ENCODE data around the gene SLC25A42.

Gene SLC25A42

DNA sequence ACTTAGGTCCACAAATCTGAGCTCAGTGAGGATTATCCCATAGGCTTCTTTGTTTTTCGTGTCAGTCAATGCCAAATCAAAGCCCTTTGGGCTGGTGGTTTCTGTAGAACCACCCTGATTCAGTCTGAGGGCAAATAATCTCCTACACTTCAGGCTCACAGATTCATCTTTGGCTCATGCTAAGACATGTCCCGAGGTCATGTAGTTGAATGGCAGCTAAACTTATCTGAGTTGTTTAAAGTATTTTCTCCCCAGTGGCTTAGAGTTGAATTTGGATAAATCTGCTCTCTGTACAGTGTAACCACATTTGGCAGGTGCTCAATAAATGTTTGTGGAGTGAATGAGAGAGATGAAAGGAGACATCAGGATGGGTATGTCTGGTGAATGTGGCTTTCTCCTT is 13.1 kb upstream of the SLC25A42 start:
- no peak for DNase-seq (ENCODE audit: low read depth, low spot score)

DNA sequence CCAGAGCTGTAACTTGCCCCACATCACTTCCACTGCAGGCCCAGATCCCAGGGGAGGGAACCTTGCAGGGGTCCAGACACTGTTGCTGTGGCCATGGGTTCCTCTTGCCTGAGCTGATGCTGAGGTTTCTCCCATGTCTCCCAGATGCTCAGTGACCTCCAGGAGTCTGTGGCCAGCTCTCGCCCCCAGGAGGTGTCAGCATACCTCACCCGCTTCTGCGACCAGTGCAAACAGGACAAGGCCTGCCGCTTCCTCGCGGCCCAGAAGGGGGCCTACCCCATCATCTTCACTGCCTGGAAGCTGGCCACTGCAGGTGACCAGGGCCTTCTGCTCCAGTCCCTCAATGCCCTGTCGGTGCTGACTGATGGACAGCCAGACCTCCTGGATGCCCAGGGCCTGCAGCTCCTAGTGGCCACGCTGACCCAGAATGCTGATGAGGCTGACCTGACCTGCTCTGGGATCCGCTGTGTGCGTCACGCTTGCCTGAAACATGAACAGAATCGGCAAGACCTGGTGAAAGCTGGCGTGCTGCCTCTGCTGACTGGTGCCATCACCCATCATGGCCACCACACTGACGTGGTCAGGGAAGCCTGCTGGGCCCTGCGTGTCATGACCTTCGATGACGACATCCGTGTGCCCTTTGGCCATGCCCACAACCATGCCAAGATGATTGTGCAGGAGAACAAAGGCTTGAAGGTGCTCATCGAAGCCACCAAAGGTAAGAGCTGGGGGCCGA is 12.1 kb upstream of the SLC25A42 start:
- DNase-seq (ENCODE audit: low read depth, low spot score), result no peak

DNA sequence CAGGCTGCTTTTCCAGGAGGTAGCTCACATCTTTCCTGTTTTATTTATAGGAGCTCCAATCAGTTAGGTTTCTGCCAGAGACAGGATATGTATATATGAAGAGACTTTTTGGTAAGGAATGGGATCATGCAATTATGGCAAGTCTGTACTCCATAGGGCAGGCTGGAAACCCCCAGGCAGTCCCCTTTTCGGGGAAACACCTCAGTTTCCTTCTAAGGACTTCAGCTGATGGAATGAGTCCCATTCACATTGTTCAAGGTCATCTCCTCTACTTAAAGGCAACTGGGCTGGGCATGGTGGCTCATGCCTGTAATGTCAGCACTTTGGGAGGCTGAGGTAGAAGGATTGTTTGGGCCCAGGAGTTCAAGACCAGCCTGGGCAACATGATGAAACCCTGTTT is 10.9 kb upstream of the SLC25A42 start:
- no peak for DNase-seq (ENCODE audit: low read depth, low spot score)

DNA sequence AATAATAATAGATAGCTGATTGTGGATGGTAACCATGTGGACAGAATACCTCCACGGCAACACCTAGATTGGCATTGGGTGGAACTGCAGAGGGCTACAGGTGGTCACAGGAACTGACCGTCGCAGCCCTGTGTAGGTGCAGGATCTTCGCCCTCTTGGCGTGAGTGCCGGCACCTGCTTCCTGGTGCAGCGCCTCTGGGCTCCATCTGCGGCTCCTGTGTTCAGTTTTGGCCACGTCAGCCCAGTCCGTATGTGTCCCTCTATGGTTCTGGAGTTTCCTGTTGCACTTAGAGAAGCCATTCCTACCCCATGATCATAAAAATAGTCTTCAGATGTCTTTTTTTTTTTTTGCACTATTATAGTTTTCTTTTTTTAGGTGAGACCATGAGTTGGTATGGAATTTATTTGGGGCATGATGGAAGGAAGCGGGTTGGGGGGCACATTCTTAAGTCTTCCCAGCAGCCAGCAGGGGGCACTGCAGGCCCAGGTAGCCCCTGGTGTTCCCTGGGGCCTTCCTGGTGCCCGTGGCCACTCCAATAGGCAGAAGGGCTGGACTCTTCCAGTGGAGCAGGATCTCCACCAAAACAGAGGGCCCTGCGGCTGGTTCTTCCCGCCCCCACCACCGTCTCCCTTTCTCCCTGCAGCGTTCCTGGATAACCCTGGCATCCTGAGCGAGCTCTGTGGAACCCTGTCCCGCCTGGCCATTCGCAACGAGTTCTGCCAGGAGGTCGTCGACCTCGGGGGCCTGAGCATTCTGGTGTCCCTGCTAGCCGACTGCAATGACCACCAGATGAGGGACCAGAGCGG is 10.1 kb upstream of the SLC25A42 start:
- DNase-seq (ENCODE audit: low read depth, low spot score), result no peak

DNA sequence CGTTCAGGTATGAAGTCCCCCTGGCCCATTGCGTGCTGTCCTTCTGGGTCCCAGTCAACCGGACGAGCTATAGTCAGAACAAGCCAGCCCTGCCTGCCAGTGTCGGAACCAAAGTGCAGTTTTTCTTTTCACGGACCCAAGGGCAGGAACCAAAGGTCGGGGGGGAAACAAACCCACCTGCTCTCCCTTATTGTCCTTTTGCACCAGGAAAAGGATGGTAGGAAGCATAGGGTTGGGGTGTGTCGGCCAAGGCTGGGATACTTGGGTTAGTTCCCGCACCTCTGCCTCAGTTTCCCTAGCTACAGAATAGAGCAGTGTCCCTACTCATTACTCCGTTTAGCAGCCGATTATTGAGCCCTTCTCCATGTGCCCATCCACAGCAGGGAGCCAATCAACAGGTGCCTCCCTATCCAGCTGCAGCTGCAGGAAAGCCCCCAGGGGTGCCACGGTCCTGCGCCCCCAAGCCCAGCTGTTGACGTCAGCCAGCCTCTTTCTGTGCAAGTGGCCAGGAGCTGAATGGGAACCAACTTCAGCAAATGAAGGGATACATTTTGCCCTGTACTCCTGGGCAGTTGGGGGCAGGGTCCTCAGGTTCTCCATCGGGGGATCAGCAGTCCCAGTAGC is 9.4 kb upstream of the SLC25A42 start:
- DNase-seq (ENCODE audit: low read depth, low spot score), result no peak

DNA sequence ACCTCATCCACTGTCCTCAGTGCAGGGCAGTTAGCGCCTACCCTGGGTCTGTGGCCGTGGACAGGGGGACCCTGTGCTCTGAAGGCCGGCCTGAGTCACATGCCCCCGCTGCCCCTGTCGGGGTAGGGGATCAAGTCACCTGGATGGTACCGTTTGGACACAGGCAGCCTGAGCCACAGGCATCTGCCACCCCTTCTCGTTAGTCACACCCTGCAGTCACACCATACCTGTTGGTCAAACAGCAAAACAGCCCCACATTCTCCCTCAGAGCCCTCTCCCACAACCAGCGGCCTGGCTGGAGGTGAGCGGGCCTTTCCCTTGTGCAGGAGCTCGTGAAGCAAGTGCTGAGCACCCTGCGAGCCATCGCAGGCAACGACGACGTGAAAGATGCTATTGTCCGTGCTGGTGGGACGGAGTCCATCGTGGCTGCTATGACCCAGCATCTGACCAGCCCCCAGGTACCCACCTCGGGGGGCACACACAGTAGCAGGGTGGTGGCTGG is 8.8 kb upstream of the SLC25A42 start:
- no peak for DNase-seq (ENCODE audit: low read depth, low spot score)

DNA sequence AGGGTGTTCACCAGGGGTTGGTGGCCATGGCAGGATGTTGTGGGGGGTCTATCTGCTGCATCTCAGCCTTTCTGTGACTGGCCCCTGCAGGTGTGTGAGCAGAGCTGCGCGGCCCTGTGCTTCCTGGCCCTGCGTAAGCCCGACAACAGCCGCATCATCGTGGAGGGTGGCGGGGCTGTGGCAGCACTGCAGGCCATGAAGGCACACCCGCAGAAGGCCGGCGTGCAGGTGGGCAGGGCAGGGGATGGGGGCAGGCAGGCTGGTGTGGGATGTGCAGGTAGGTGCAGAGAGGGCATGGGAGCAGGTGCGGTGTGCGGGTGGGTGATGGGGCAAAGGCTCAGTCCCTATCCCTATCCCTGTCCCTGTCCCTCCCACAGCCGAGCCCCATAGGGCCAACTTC is 8.1 kb upstream of the SLC25A42 start:
- DNase-seq (ENCODE audit: low read depth, low spot score), result no peak

DNA sequence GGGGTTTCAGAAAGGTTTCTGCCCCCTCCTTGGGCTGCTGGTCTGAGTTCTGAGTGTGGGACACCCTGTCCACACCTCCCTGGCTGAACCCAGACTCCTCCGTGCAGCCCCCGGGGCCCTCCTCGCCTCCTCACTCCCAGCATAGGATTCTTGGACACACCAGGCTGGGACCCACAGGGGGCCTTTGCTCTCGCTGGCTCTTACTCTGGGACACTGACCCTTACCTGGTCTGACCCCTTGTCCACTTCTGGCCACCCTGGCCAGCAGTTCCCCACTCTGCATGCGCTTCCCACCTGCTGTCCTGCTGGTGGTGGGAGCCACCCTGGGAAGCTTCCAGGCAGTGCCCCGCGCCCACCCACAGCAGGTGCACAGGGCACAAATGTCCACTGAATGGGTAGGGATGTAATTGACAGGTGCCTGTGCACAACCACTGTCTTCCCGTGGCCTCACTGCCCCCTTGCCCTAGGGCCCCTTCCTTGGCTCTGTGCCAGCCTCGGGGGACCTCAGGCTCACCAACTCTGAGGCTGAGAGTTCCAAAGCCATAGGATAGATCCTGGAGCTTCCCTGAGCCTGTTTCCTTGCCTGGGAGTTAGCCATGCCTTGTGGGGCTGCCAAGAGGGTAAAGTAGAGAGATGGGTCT is 7.0 kb upstream of the SLC25A42 start:
- DNase-seq (ENCODE audit: low read depth, low spot score), result no peak

DNA sequence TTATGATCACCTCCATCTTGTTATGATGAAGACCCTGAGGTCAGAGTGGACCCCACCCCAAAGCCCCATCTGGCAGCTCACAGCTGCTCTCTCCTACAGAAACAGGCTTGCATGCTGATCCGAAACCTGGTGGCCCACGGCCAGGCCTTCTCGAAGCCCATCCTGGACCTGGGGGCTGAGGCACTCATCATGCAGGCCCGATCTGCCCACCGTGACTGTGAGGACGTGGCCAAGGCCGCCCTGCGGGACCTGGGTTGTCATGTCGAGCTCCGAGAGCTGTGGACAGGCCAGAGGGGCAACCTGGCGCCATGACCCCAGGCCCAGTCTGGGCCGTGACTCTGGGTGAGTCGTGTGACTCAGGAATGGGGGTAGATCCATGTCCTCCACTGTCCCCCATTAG is 6.5 kb upstream of the SLC25A42 start:
- no peak for DNase-seq (ENCODE audit: low read depth, low spot score)

DNA sequence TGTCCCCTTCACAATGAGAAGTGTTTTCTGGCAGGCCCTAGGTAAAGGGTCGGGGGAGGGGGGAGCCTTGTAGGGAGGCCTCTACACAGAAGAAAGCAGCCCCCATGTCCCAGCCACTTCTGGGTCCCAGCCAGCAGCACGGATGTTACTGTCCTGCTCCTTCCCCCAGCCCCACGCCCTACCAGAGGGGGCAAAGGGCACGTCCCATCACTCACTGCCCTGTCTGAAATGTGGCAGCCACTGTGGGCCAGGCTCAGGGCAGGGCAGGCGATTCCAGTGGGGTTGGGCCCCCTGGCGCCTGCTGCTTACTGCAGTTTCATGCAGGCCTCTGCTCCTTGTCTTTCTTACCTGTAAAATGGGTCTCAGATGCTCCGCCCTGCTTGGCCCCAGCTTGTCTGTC is 6.1 kb upstream of the SLC25A42 start:
- no peak for DNase-seq (ENCODE audit: low read depth, low spot score)

DNA sequence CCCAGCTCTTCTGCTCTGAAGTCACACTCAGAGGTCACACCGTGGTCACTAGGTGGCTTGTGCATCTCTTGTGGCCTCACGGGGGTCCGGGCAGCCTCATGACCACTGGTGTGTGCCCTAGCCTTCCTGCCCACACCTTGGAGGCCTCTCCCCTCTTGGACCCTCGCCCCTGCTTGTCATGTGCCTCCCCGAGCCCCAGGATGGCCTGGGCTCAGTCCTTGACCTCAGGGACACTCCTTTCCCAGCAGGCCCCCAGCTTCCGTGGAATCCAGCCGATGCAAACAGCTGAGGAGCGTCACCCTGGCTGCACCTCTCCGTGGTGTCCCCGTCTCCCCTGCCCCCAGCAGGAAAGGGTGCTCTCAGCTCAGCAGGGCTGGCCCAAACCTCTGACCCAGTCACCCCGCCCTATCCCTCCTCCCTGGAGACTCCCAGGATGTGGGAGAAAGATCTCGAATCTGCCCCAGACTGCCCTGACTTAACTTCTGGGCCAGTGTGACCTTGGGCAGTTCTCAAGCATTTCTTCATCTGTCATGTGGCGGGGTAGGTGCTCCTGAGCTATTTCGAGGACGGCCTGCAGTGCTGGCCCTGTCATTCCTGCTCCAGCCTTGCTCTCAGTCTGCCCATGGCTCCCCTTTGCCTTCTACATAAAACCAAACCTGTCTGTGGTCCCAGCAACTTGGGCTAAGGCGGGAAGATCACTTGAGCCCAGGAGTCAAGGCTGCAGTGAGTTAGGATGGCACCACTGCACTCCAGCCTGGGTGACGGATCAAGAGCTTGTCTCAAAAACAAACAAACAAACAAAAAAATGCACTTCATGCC is 4.6 kb upstream of the SLC25A42 start:
- no peak for DNase-seq (ENCODE audit: low read depth, low spot score)

DNA sequence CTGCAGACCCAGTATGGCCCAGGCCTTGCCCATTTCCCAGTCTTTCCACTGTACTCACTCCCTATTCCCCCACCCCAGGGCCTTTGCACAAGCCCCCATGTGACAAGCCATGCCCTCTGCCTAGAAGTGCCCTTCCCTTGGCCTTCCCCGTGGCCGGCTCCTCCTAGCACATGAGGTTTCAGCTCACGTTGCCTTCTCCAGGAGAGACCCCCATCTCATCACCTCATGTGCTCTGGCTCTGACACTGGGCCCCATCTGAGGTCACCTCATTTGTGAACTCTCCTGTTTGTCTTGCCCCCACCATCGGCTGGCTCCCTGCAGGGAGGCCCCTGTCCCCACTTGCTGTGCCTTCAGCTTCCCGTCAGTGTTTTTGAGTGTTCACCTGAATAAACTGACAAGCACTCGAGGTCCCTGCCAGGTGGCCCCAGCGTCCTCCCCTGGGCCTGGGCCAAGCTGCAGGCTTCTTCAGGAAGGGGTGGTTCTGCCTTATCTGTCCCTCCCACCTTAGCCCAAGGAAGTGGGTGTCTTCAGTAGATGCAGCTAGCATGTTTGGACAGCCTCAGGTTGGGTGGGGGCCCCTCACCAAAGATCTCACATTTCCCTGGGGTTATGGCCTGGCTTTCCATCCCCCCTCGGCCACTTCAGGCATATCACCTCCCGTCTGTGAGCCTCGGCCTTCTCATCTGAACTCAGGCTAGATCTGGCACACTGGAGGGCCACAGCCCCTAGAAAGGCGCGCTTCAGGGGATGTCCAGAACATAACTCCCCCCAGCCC is 3.8 kb upstream of the SLC25A42 start:
- DNase-seq (ENCODE audit: low read depth, low spot score), result no peak

DNA sequence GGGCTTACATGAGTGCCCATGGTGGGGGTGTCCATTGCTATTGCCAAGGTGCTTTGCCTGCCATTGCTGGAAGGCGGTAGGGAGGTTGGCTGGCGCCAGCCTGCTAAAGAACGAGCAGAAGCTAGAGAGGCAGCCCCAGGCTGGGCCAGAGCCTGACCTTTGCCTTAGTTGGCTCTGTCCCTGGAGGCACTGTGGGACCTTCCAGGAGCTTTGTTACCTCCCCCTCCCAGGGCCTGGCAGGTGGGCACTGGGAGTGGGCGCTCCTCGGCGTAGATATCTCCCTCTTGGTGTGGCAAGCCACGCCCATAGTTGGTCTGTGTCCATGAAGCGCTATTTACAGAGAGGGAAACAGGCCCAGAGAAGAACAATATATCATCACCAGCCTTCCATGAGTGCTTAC is 2.3 kb upstream of the SLC25A42 start:
- DNase-seq (ENCODE audit: low read depth, low spot score), result no peak

DNA sequence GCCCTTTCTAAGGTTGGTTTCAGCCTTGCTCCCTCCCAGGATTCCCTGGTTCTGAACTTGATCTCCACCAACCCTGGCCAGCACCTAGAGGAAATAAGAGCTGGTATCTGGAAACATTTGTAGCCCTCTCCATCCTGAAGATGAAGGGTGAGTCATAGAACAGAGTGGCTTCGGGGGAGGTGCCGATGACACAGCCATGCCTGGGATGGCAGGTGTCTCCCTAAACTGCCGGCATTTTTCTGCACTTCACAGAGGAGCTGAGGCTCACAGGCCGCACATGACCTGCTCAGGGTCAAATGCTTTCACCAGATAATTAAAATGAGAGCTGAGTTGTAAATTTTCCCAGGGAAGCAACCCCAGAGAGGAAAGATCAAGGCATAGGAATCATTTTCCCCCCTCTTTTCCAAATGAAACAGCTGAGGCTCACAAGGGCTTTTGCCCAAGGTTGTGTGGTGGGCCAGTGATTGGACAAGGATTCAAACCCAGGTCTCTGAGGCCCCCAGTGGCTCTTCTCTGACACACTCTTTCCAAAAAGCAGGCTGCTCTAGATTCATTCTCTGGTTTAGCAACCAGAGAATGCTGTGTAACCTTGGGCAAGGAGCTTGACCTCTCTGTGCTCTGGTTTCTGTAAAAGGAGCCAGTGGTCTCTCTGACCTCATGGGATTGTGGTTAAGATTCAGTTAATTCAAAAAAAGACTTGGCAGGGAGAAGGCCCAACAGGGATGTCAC is 1.2 kb upstream of the SLC25A42 start:
- no peak for DNase-seq (ENCODE audit: low read depth, low spot score)

DNA sequence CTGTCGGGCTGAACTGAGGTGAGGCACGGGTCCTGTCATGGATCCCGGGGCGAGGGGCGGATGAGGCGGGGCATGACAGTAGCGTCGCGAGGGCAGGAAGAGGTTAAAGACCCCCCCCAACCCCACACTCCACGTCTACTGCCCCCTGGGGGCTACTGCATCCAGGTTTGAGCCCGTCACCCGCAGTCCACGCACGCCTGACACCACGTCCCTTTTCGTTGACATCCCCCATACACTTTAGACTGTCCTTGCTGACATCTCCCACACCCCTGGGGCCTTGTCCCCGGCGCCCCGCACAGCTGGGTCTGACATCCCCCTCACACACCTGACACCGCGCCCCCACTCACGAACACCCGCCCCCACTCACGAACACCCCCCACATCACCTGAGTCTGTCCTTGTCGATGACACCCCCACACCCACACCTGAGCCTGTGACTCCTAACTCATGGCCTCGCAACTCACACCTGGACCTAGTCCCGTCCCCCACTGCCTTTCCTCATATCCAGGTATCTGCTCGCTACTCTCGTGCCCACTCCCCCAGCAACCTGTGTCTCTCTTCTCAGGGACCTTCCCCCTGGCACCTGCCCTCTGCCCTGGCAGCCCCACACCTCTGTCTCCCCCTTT is 416 bp downstream of the SLC25A42 start:
- DNase-seq (ENCODE audit: low read depth, low spot score), result no peak

DNA sequence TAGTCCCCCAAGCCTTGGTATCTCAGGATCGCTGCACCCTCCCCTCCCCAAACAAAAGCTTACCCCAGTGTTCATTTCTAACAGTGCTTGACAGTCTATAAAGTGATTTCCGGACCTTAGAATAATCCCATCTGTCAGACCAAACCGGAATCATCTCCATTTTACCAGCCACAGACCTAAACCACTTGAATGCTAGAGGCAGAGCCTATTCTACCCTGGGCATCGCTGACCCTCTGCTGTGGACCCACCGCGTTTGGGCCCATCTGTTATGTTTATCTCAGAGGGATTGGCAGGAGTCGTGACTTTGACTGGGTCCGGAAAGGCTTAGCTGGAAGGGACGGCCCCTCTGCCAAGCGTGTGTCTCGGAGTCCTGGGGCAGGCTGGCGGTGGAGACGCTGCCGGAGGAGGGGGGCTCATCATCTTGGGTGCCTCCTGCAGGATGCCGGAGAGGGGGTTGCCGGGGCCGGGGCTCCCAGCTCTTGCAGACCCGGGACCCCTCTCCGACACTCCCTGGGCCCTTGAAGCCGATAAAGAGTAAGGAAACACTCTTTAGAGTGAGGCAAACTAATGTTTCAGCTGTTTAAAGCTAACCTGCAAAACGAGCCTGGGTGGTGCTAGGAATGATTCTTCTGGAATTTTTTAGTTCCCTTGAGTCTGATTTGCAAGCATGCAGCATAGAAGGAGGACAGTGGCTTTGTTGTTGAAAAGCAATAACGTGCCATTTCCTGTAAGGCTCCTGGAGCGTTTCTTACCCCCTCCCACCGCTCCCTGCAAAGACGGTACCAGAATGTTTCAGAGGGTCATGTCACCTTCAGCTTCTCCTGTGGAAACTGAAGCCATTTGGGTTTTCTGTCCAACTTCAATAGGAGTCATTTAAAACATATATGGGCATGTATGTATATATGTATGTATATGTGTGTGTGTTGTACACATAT is 1.3 kb downstream of the SLC25A42 start:
- no peak for DNase-seq (ENCODE audit: low read depth, low spot score)

DNA sequence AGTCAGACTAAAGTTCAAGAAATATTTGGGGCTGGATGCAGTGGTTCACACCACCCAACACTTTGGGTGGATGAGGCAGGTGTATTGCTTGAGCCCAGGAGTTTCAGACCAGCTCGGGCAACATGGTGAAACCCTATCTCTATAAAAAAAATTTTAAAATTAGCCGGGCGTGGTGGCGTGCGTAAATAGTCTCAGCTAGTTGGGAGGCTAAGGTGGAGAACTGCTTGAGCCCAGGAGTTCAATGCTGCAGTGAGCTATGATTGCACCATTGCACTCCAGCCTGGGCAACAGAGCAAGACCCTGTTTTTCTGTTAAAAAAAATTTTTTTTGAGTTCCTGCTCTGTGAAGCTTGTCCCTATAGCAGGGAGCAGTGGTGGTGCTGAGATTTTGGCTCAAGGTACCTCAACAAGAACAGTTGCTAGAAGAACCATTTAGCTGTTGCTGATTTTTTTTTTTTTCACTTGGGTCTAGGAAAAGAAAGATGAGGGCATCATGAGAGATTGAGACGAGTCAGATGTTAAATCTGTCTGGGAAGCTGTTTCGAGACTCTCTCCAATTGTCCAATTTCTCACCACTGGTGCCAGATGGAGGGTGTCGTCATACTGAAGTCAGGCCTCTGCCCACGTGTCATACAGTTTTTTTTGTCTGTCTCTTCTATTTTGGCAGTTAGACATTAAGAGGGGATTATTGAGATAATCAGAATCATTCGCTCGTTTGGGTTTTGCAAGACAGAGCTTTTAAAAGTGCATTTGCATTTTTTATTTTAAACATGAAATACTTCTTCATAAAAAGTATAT is 3.7 kb downstream of the SLC25A42 start:
- DNase-seq (ENCODE audit: low read depth, low spot score), result no peak

Measured in smooth muscle cell of the brain vasculature (primary cell).